GM21576 (cell line): Measurements from ENCODE around the gene GABRQ.

Experiments used
- ATAC-seq: cut with Tn5 transposase; IDR thresholded peaks from one replicate; pipeline ENCODE4 v1.9.1; 2021; ENCODE audit warnings: mild to moderate bottlenecking, moderate library complexity; ENCODE audit not compliant: unreplicated experiment

The GABRQ gene

DNA sequence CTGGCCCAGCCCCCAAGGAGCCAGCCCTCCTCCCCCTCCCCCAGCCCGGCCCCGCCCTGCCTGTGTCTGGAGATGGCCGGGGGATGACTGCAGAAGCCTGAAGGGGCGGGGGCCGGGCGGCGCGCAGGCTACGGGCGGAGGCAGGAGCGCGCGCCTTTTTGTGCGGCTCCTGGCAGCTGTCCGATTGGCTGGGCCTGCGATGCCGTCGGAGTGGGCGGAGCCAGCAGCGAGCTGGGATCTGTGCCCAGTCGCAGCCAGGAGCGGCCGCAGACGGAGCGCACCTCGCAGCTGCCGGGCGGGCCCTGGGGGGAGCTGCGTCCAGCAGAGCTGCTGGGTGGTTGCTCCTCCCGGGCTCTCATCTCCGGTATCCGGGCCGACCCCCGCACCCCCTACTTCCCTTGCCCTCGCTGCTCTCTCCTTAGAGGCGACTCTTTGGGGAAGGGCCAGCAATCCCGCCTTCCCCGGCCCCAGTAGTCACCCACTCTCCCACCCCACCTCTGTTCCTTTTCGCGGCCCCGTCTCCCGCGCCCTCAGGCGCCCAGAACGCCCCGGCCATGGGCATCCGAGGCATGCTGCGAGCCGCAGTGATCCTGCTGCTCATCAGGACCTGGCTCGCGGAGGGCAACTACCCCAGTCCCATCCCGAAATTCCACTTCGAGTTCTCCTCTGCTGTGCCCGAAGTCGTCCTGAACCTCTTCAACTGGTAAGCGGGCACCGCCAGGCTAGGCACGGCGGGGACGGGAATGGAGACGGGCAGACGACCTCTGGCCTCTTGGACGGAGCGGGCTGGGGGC, at the start of gene GABRQ:
Gene GABRQ (plus strand): TSS at position 247 of the 794 bp plus-strand sequence. CDS start 308 bp downstream, at position 555.
- no peak for ATAC-seq

DNA sequence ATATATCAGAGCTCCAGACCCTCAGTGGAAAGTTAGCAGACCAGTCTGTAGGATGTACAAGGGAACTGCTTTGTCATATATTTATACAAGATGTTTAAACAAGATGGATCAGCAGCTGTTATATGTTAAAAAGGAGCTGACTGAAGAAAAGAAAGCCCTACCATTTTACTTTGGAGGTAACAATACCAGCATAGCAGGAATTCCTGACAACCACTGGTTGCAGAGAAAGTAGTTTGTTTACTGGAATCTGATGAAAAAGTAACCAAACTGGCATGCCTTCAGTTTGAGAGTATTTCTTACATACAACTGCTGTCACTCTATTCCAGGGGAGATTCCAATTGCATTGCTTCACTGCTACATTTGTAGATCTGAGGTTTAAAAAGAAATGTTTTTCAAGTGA, 49.5 kb upstream of the GABRQ start:
- ATAC-seq, result no peak

DNA sequence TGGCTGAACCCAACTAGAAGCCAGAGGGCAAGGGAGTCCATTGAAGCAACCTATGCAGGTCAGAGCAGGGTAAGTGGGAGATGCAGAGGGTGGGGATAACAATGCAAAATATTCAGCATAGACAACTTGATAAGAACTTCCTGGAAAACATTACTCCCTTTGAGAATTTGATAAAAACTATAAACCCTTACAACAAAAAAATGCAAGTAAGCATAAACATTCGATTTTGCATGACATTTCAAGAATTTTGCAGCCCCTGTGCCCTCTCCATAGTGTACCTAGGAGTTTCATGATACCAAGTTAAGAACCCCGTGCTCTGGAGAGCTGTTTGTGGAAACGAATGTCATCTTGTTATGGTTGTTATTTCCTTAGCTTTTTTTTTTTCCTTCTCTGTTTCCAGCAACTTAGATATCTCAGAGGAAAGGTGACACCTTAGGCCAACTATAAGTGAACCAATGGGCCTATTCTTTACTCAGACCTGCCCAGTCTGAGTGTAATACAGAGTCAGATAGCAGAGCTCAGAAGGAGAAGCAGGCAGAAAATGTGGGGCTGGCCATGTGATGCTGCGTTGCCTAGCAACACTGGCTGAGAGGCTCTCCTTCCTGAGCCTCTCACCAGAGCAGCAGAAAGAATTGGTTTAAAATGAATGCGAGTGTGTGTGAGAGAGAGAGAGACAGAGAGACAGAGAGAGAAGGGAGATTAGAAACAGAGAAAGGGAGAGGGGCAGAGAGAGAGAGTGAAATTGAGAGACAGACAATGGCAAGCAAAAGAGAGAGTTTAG, 36.7 kb upstream of the GABRQ start:
- no peak for ATAC-seq

DNA sequence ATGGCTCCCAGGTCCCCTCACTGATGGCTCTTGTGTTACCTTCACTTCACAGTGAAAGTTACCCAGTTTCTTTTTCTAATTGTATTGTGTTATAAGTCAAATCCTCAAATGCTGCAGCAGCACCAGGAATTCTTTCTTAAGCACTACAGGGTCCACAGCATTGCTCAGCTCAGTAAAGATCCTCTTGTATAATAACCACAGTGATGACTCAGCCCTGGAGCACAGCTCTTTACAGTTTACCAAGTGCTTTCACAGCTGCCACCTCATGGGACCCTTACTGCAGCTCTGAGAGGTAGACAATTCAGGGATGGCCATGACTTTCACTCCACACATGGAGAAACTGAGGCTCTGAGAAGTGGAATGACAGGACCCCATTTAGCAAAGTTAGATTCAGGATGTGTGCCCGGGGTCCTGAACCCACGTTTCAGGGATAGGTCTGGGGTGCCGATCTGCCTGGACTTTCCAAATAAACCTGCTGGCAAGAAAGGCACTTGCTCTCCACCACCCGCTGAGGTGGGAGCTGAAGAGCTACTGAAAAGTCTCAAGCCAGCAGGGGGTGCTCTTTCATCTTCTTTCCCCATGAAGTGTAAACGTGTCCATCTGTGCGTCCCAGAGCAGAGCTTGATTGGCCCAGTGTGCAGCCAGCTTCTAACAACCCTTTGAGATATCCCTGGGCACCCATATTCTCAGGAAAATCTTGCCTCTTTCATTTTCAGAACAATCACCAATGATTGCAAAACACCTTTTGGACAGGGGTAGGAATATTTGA, 35.7 kb upstream of the GABRQ start:
- no peak for ATAC-seq

DNA sequence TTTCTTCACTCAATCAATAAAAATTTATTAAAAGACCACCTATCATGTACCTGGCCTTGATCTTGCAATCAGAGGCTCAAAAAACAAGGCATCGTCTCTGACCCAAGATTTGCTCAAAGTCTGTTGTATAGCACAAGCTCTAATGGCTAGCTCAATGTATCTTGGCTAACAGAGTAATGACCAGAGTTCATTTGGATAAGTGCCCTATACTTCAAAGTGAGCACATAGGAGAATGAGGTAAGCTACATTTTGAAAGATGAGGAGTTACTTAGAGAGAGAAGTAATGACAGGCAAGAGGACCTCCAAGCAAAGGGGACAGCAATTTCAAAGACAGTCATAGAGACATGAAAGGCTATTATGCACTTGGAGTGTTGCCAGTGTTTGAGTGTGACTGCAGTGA, 22.9 kb upstream of the GABRQ start:
- no peak for ATAC-seq

DNA sequence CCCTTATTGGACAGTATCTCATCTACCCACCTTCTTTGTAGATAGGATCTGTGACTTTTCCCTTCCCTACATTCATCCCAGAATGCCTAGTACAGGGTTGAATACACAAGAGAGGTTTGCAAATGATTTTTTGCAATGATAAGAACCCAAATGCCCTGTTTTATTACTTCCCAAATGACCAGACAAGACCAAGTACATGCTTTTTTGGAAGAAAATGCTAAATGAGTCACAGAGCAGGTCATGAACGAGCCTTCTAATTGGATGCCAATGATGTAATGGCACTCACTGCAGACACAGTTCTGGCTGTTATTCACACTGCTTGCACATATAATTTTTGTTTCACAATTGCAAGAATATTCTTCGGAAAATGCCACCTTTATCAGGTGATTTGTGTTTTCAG, 17.8 kb upstream of the GABRQ start:
- no peak for ATAC-seq

DNA sequence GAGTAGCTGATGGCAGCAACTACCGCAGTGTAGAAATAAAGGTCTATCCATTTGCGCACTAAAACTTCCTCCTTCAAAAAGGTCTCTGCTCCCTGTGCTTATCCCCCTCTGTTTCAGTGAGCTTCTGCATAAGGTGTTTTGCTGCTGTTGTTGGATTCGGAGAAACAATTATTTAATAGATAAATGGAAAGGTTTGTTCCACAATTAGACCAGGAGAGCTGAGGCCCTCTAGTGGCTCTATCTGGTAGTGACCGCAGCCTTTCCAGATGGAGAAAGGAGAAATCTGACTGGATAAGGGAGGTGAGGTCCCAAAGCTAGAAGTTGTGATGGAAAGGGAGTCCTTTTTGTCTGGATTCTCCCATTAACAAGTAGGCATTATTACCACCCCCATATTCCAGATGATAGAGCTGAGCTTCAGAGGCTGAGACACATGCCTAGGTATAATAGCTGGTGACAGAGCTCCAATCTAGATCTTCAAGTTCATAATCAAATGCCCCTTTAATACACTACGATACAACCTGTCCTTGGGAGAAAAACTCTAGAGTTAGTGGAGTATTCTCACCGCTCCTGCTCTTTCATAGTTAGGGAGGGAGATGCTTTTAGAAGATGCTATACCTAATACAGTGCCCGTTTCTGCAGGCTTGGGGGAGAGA, 5.1 kb upstream of the GABRQ start:
- no peak for ATAC-seq

DNA sequence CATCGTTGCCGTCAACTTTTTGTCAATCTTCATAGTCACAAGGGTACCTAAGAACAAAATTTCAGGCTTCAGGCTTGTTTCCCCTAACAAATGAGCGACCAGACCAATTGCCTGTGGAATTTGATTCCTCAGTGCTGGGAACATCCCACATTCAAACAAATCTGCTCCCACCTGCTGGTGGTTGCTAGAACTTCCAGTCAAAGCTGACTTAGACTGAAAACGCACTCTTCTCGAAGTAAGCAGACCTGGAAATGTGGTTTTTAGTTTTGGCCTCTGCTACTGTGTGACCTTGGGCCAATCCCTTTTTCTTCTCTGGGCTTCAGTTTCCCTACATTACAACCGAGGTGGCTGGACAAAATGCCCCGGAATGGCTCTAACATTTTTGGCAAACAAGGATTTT, 1.8 kb upstream of the GABRQ start:
- no peak for ATAC-seq

DNA sequence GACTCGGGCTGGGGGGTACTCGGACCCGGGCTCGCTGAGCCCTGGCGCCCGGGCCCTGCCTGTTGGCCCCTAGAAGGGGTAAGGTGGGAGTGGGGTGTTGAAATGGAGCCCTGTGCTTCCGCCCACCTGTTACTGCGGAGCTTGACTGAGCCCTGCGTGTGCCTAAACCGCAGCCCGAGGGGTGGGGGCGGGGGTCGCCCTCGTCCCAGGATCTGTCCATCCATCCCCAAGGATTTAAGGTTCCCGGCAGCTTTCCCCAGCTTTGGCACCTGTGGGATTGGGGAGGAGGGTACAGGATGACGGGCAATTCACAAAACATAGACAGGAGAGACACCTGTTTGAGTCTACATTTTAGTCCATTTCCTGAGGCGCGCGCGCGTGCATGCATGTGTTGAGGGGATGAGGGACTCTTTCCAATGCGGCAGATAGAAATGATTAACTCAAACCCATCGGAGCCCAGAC, 779 bp downstream of the GABRQ start:
- ATAC-seq, result no peak

DNA sequence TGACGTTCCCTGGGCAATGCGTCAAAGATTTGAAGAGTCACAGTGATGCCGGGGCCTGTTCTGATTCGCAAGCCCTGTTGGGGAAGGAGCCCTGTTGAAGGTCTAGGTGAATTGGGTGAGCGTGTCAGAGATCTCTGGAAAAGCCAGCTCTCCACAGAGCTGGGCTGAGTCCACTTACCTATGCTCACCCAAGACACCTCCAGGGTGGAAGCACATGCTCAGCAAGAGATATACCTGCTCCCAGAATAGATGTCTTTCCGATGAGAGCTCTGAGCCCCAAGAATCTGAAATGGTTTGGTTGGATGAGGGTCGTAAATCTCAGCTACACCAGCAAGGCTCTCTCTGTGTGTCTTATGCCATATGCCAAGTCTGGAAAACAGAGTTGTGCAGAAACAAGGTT, 1.7 kb downstream of the GABRQ start:
- no peak for ATAC-seq

DNA sequence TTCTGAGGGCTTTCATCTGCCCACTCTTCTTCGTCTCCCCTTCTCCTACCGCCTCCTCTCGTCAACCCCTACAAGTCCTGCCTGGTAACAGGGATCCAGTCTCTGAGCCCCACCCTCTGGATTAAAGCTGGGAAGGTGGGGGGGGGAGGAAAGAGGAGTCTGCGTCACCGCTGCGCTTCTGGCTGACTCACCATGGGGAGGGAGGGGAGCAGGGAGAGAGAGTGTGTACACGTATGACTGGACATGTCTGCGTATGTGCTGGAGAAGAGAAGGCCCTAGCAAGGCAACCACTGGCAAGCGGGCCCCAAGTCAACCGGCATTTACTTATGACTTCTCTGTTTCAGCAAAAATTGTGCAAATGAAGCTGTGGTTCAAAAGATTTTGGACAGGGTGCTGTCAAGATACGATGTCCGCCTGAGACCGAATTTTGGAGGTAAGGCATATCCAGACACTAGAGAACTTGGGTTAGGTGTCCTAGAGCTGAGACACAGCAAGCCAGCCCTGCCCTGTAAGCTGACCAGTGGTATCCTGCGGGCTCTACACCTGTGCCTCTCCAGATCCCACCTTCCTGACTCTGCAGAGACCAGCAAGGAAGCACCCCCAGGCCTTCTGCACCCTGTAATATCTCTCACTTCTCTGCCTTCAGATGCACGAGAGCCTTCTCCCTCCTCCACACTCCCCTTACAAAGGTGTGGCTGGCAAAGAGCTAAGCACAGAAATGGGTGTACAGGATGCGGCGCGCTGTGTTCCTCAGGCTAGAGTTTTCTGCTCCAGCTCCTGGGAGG, 2.5 kb downstream of the GABRQ start:
- no peak for ATAC-seq

DNA sequence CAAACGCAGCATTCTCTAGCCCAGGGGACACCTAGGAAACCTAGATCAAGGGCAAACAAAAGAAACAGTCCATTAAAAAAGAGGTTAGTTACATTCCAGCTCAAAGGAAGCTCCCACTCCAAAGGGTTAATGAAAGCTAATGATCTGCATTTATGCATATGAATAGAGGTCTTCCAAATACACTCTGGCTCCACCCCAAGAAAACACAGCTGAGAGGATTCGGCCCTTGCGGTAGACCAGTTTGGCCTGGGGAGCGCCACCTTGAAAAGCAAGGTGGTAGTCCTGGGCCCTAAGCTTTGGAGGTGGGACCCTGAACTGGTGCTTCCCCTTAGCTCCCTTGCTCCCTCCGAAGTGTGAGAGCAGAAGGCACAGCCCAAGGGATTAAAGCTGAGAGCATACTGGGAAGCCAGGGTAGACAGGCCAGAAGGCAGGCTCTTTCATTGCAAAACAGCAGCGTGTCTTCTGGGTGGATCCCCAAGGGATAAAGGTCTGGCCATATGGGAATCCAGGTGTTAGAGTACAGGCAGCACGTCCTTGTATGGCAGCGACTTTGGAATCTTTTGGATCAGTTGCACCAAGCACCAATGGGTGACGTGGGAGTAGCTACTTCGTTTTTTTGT, 3.7 kb downstream of the GABRQ start:
- ATAC-seq, result no peak

DNA sequence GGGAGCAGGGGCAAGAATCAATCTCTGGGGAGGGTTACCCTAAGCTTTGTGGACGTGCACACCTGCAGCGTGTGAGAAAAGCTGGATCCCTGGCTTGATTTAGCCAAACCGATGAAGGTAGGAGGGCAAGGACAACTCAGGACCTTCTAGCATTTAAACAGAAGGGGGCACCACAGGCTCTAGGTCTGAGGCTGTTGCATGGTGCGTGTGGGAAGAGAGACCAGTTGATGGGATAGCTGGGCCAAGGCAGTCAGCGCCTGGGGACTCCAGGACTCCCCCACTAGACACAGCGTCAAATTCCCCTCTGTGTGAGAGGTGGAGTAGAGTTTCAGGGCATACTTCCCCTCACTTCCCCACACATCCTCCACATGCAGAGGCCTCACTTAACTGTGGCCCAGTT, 4.3 kb downstream of the GABRQ start:
- no peak for ATAC-seq

DNA sequence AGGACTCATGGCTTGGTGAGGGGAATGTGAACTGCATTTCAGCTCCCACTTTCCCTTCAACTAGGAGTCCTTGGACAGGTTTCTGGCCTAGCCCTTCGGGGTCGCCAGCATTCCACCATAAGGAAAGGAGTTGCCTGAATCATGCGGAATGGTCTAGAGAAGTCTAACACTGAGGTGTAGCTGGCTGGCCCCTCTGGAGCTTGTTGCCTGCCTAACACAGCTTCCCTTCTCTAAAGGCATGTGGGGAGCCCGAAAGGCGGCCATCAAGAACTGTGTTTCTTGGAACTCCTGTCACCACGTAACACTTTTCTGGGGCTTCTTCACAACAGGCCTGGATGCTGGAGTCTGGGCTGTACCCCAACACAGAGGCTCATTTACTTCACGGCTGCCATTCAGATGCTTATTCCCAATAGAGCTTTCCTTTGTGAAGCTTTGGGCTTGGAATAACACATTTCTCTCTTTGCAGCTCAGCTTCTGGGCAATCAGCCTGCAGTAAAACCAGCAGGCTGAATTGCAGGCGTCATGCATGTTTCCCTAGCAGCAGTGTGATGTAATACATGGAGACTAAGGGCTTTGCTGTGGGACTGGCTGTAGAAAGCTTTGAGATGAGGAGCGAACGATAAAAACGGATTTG, 5.4 kb downstream of the GABRQ start:
- no peak for ATAC-seq

DNA sequence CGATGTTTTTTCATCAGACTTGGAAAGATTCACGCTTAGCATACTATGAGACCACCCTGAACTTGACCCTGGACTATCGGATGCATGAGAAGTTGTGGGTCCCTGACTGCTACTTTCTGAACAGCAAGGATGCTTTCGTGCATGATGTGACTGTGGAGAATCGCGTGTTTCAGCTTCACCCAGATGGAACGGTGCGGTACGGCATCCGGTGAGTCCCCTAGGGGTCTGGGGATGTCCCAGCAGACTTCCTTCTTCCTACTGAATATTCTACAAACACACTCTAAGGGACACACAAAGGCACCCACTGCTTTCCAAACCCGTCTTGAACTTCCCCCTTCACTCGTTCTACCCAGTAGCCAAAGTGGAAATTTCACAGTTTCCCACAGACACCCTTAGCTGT, 9.3 kb downstream of the GABRQ start:
- no peak for ATAC-seq

DNA sequence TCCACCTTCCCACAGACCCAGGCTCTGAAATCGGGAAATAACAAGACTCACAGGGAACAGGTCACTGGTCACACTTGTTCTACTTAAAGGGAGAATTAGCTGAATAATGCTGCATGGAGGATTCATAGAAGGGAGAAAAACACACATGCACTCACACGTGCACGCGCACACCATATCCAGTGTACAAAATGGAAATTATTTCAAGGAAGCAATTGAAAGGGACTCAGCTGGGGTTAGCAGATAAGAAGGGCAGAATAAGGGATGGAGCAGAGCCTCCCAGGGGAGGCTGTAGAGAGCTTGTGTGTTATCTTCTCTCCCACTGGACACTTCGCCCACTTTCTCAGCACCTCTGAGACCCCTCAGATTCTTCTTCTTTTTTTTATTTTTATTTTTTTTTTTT, 10.3 kb downstream of the GABRQ start:
- no peak for ATAC-seq

DNA sequence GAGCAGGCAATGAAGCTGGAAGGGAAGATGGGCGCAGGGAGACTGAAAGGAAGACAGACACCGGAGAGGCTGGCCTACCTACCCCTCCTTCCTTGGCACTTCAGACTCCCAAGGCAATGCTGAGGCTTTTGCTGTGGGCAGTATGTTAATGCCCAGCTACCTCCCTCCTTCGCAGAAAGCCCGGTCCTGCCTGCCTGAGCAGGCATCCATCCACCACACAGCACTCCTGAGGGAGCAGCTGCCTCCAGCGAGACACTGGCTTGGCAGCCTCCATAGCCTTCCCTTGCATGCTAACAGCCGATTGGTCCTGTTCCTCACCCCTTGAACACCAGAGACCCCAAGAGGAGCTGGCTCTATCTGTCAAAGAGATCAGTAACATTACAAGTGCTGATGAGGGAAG, 14.4 kb downstream of the GABRQ start:
- ATAC-seq, result no peak

DNA sequence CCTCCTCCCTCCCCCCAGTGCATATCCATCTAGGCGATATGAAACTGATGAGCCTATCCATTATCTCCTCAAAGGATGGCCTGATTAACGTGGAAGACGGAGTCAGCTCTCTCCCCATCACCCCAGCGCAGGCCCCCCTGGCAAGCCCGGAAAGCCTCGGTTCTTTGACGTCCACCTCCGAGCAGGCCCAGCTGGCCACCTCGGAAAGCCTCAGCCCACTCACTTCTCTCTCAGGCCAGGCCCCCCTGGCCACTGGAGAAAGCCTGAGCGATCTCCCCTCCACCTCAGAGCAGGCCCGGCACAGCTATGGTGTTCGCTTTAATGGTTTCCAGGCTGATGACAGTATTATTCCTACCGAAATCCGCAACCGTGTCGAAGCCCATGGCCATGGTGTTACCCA, 14.8 kb downstream of the GABRQ start:
- ATAC-seq, result no peak

DNA sequence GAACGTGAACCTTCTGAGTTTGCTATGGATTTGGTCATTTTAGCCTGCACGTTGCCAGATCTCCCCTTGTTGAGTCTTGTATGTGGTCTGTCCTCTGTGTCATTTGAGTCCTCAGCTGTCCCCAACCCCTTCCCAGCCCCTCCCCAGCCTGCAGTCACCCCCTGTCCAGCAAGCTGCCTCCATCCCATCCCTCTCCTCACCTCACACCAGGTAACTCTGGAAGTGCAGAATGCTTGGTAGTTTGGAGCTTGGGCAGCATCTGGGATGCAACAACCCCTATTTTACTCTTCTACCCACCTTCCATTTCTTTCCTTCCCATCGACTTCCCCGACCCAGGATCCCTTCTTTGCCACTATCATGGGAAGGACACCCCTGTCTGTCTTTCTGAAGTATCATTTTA, 18.4 kb downstream of the GABRQ start:
- ATAC-seq, result no peak
